Measurements from ENCODE around the gene ACKR4.
"Not testable (repeated sequence)": the region's sequence is repeated elsewhere in the genome, so short reads cannot be mapped to it uniquely, and the experiment has no call there.

The ACKR4 gene

GRCh38 chr3:132595014-132595413, 2.1 kb upstream of the ACKR4 start:
- DNase-seq, result peak; percentile 52

- DNase-seq, result no peak
These were observed 744 bp upstream of the ACKR4 start for GRCh38 chr3:132596326-132596725.

- DNase-seq, result no peak
These were observed 590 bp downstream of the ACKR4 start for GRCh38 chr3:132597660-132598059.

- no peak for DNase-seq
These were observed 1.1 kb downstream of the ACKR4 start for GRCh38 chr3:132598181-132598580.

DNA sequence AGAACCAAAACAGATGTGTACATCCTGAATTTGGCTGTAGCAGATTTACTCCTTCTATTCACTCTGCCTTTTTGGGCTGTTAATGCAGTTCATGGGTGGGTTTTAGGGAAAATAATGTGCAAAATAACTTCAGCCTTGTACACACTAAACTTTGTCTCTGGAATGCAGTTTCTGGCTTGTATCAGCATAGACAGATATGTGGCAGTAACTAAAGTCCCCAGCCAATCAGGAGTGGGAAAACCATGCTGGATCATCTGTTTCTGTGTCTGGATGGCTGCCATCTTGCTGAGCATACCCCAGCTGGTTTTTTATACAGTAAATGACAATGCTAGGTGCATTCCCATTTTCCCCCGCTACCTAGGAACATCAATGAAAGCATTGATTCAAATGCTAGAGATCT, 3.5 kb downstream of the ACKR4 start:
- DNase-seq, result not testable (repeated sequence)

- DNase-seq, result peak; percentile 6
These were observed 8.3 kb downstream of the ACKR4 start for GRCh38 chr3:132605374-132605792.

- DNase-seq, result no peak
These were observed 9.0 kb downstream of the ACKR4 start for GRCh38 chr3:132606085-132606484.

- DNase-seq, result not testable (repeated sequence)
These were observed 9.6 kb downstream of the ACKR4 start for GRCh38 chr3:132606620-132607019.

GRCh38 chr3:132615301-132615700, 18.2 kb downstream of the ACKR4 start:
- DNase-seq, result not testable (repeated sequence)

DNA sequence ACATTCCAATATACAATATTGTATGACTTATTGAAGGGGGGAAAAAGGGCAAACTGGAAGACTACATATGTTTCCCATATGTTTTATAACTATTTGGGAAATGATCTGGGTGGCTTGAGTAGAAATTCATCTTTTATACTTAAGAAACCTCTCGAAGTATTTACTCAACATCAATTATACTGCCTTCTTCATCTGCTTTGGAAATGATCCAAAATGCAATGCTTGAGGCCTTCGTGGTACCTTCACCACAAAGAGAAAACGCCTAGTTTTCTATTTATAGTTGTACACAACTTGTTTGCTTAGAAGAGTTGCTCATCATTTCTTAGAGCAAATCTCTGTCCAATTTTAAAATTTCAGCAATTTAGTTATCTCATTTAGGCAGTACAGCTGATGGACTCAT, 18.8 kb downstream of the ACKR4 start:
- no peak for DNase-seq

- DNase-seq, result no peak
These were observed 19.7 kb downstream of the ACKR4 start for GRCh38 chr3:132616780-132617179.

GRCh38 chr3:132622148-132622547, 25.1 kb downstream of the ACKR4 start:
- DNase-seq, result no peak

GRCh38 chr3:132622761-132623160, 25.7 kb downstream of the ACKR4 start:
- DNase-seq, result no peak

DNA sequence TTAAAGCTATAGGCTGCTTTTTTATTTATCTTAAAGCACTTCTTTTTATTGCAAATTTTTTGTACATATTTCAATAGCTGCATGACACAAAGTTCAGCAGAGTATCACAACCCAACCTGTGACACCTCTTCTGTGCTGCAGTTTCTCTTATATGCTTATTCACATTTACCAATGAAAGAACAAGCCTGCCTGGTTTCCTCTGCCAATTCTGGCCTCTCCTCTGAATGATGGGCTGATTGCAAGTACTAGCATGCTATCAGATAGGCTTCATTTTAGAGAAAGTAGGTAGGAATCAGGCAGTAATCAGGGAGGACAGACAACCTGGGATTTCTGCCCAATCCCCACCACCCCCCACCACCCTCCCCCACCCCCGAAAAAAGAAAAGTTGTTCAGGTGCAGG, 26.6 kb downstream of the ACKR4 start:
- no peak for DNase-seq

DNA sequence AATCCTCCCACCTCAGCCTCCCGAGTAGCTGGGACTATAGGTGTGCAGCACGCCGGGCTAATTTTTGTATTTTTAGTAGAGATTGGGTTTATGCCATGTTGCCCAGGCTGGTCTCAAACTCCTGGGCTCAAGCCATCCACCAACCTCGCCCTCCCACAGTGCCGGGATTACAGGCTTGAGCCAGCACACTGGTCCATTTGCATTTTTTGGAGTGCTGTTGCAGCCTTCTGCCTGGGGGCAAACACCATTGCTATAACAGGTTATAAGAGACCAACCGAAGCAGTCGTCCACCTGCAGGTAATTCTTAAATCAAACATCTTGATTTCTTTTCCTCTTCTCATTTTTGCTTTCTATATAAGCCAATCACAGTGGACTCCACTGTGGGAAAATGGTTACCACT, 27.7 kb downstream of the ACKR4 start:
- DNase-seq, result no peak

DNA sequence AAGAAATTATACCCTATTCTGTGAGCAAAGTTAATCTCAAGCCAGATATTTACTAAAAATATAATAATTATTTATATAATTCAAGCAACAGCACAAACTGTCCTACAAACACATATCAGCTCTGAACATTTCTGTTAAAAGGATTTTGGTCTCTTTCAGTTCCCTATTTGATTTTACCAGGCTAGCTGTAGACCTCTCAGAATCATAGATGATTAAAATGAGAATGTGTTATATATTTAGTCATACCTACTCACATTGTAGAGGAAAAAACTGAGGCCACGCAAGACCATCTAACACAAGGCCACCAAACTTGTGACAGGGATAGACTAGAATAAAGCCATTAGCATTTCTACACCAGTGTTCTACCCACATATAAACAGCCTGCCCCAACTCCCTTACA, 28.5 kb downstream of the ACKR4 start:
- DNase-seq, result no peak

DNA sequence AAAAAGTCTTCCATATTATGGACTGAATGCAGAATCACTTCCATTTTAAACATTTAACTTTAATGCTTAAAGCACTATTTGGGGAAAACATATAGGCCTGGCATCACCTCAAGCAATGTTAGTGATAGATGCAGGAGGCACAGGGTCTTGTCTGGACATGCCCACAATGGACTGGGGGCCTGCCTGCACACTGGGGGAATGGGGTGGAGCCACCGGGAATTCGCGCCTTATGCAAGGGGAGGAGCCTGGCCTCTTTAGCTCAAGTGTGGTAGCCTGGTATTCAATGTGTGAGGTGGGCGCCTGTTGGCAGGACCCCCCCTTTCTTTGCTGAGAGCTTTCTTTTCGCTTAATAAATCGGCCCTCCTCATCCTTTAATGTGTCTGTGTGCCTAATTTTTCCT, 29.9 kb downstream of the ACKR4 start:
- DNase-seq, result no peak

DNA sequence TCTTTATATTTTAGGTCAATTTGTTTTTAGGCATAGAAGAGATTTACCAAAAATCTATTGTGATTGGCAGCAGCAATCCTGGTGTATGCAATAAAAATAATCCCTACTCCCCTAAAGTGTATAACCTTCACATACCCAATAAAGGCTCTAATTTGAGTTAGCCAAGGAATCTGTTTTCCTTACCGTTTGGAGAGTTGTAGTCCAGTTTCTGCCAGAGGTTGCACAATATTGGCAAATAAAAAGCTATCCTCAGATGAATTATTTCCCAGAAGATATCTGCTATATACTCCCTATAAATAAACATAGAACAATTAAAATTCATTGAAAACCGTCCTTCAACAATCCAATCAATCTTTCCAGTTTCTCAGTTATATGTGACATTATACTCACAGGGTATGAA, 31.1 kb downstream of the ACKR4 start:
- DNase-seq, result no peak

- DNase-seq, result peak; percentile 34
These were observed 32.9 kb downstream of the ACKR4 start for GRCh38 chr3:132629928-132630327.

DNA sequence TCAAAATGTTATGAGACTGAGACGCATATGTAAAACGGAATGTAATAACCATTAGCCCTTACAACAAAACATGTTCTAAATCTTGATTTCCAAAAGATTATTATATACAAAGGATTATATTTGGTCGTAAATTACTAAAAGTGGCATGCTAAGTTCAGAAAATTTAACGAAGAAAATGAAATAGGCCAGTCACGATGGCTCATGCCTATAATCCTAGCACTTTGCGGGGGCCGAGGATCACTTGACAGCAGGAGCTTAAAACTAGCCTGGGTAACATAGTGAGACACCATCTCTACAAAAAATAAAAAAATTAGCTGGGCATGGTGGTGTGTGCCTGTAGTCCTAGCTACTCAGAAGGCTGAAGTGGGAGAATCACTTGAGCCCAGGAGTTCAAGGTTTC, 33.5 kb downstream of the ACKR4 start:
- DNase-seq, result no peak

DNA sequence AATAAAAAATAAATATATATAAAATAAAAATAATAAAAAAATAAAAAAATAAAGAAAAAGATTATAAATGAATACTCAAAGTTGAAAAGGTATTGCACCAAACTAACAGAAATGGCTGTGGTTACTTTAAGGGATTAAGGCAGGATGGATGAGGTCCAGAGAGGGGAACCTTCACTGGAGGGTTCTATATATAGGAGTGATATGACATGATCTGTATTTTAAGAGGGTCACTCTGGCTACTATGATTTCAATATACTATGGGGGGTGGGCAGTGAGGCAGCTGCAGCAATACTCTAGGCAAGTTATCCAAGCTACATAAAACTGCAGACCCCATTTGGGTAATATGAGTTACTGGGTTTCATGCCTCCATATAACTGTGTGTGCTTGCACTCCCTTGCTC, 38.0 kb downstream of the ACKR4 start:
- no peak for DNase-seq

DNA sequence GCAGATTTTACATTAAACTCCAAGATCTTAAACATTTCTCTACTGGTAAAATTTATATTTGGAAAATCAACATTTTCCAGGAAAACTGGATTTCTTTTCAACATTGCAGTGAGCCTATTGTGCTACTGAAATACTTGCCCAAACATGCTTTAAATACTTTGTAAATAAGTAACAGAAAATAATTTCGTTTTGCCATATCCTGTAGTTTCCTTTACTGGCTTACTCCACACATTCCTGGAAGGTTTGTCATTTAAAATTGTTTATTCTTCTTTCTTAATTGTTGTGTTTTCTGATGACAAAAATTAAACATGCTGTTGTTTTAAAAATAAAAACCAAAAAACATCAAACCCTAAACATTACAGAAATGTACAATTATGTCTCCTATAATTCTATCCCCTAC, 40.5 kb downstream of the ACKR4 start:
- no peak for DNase-seq

- DNase-seq, result no peak
These were observed 41.6 kb downstream of the ACKR4 start for GRCh38 chr3:132638706-132639105.

DNA sequence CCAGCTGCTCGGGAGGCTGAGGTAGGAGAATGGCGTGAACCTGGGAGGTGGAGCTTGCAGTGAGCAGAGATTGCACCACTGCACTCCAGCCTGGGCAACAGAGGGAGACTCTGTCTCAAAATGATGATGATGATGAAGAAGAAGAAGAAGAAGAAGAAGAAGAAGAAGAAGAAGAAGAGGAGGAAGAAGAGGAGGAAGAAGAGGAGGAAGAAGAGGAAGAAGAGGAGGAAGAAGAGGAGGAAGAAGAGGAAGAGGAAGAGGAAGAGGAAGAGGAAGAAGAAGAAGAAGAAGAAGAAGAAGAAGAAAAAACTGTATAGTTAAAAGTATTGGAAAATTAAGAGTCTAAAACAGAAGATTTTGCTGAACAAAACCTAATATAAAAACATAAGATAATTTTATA, 44.4 kb downstream of the ACKR4 start:
- DNase-seq, result not testable (repeated sequence)

GRCh38 chr3:132641837-132642538, 44.9 kb downstream of the ACKR4 start:
- no peak for DNase-seq

DNA sequence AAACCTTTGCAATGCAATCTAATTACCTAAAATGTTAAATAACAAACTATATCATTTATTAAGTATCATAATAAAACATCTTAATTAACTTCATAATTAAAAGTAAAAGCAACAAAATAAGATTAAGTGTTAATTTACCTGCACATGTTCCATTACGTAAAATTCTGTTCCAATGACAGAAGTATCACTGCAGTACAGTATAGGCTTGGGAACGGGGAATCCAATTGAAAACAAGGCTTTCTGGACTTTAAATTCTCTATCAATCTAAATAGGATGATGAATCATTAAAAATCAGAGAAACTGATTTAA, 45.4 kb downstream of the ACKR4 start:
- DNase-seq, result no peak
